Left forelimb (tissue), 1 donor: ENCODE results near the gene RSPO1.
"Not testable (repeated sequence)": the region's sequence is repeated elsewhere in the genome, so short reads cannot be mapped to it uniquely, and the experiment has no call there.

Source experiments
- DNase-seq: peaks from one replicate; pipeline ENCODE4 v3.0.0-alpha.2; 2018; ENCODE audit warnings: low spot score

The RSPO1 gene, protein sequence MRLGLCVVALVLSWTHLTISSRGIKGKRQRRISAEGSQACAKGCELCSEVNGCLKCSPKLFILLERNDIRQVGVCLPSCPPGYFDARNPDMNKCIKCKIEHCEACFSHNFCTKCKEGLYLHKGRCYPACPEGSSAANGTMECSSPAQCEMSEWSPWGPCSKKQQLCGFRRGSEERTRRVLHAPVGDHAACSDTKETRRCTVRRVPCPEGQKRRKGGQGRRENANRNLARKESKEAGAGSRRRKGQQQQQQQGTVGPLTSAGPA

GRCh38 chr1:37634244-37634991 is at the start of gene RSPO1:
RSPO1 (minus strand) TSS chr1:37634892; CDS start chr1:37629661, 5,231 bp downstream.
- DNase-seq = no peak

DNA sequence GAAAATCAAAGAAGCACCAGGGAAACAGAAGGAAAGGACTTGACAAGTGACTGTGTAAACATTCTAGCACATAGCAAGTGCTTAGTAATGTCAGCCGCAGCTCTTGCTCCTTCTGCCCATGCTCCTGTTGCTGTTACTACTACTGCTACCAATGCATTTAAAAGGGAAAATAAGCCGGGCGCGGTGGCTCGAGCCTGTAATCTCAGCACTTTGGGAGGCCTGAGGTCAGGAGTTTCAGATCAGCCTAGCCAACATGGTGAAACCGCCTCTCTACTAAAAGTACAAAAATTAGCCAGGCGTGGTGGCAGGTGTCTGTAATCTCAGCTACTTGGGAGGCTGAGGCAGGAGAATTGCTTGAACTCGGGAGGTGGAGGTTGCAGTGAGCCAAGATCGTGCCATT is 49.5 kb upstream of the RSPO1 start:
- DNase-seq = not testable (repeated sequence)

- DNase-seq = no peak
Observed at GRCh38 chr1:37682334-37682987, 47.8 kb upstream of the RSPO1 start.

- DNase-seq = no peak
Observed at GRCh38 chr1:37680933-37681332, 46.2 kb upstream of the RSPO1 start.

GRCh38 chr1:37677808-37678207 is 43.1 kb upstream of the RSPO1 start:
- DNase-seq = no peak

- no peak for DNase-seq
Observed at GRCh38 chr1:37677143-37677439, 42.4 kb upstream of the RSPO1 start.

DNA sequence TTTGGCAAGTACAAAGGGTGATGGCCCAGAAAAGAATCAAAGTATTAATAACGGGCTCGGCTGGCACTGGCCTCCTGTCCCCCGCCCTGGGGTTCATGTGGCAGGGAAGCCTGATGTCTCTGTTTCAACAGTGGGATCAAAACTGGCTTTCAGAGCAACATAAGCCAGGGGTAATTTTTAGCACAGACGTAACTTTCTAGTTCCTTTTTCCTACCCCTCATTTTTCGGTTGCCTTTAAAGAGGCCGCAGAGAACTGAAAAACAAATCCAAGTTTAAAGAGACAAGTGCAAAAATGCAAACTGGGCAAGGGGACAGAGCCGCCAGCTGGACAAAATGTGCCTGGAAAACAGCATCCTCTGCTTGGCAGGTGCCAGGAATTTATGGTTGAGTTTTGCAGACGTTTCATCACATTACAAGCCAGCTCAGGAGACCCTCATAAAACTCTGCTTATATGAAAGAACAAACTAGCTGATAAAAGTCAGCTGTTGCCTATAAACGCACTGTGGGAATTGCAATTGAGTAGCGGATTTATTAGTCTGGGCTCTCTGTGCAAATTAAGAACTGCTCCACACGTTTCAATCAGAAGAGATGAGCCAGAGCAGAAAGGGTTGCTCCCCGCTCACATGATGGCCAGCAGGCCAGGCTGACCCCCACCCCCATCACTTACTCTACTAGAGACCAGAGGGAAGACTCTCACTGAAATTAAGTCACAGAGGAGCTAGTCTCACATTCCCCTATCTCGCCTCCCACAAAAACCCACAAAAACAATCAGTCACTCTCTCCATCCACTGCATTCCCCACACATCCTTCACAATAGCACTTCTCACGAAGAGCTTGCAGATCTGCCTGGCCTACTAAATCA is 41.8 kb upstream of the RSPO1 start:
- no peak for DNase-seq

DNA sequence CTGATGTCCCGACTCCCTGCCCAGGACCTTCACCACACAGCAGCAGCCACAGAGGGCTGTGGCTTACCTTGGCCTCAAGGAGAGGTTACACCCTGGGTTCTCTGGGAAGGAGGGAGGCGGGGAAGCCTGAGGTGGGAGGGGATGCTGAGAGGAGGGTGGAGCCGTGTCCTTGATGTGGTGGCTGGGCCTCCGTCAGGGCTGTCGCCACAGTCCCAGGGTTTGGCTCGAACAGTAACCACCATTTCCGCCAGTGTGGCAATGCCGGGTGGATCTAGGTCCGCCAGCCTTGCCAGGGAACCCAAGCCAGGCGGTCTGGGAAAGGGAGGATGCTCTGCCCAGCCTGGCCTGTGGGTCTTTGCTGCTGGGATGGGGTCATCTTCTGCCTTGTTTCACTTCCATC is 39.2 kb upstream of the RSPO1 start:
- no peak for DNase-seq

DNA sequence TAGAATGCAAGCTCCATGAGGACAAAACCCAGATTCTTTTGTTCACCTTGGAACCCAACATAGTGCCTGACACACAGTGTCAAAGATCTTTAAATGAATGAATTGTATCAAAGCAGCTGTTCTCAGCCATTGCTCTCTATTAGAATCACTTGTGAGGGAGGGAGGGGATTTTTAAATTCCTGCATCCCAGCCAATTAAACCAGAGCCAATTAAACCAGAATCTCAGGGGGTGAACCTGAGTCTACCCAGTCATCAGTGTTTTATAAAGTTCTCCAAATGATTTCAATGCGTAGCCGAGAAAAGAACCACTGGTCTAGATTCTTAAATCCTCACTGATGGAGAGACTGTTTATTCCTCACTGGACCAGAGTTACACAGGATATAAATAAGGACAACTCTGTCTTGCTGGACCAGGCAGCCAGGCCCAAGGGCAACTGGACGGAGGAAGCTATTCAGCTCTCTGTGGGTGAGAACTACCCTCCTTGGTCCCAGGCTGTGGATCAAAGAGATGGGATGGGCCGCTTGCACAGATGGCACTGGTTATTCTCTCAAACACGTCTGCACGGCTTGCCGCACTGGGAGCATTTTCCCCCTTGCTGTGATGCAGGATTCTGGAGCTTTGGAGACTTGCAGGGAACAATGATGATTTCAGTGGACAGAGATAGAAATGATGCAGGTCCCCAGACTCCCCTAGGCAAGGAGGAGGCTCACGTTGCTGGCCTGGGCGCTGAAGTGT is 37.6 kb upstream of the RSPO1 start:
- no peak for DNase-seq

GRCh38 chr1:37671261-37671660 is 36.6 kb upstream of the RSPO1 start:
- DNase-seq = no peak

DNA sequence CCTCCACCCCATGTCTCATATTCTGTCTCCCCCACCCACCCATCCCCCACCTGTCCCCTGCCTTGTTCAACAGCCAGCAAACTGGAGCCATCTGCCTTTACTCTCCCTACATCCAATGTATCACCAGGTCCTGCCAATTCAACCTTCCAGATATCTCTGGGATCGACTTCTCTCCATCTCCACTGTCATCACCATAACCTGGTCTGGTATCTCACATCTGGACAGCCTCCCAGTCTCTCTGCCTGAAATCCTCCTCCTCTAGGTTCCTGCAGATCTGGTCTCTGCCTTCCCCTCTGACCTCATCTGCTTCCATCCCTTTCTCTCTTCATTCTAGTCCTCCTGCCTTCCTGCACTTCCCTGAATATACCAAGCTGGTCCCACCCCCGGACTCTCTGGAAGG is 35.4 kb upstream of the RSPO1 start:
- DNase-seq = no peak

GRCh38 chr1:37667023-37667671 is 32.5 kb upstream of the RSPO1 start:
- no peak for DNase-seq

DNA sequence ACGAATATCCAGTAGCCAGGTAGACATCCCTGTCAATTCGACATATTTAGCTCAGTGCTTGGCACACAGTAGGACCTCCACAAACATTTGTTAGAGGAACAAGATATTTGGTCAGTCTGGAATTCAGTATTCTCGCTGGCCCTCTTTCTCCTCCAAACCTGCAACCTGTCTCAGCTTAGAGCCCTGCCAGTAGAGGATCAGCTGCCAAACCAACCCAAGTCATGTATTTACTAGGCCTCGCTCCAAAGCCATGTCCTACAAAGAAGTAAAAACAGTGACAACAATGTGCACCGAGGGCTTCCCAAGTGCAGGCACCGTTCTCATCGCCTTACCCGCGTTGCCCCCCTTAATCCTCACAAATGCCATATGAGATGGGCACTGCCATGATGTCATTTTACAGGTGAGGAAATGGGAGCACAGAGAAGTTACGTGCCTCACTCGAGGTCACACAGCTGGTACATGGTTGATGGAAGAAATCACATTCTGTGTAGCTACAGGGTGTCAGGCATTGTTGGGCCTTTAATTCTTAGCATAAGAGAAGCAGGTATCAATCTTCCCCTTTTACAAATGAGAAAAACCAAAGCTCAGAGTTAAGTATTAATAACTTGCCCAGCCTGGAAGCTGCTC is 31.7 kb upstream of the RSPO1 start:
- no peak for DNase-seq

DNA sequence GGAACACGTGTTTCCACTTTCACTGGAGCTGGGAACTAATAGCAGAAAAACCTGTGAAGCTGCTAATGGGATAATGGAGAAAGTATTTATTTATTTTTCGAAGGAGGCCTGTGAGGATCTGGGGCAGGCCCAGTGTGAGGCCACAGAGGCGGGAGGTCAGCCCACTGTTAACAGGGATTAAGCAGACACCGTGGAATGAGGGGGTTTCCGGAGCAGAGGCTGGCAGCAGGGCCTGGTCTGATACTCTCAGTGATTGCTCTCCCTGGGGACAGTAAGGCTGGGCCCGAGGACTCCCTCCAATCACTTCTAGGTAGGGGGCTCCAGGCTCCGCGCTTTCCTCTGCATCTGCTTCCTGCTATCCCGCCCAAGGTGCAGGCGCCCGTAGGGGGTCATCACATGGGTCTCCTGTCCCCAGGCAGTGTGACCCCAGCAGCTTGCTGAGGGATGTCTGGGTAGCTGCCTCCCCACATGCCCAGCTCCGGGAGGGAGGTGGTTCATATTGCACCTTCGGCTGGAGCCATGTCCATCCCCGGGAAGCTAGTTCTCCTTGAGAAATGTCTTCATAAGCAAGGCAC is 28.8 kb upstream of the RSPO1 start:
- DNase-seq = no peak

DNA sequence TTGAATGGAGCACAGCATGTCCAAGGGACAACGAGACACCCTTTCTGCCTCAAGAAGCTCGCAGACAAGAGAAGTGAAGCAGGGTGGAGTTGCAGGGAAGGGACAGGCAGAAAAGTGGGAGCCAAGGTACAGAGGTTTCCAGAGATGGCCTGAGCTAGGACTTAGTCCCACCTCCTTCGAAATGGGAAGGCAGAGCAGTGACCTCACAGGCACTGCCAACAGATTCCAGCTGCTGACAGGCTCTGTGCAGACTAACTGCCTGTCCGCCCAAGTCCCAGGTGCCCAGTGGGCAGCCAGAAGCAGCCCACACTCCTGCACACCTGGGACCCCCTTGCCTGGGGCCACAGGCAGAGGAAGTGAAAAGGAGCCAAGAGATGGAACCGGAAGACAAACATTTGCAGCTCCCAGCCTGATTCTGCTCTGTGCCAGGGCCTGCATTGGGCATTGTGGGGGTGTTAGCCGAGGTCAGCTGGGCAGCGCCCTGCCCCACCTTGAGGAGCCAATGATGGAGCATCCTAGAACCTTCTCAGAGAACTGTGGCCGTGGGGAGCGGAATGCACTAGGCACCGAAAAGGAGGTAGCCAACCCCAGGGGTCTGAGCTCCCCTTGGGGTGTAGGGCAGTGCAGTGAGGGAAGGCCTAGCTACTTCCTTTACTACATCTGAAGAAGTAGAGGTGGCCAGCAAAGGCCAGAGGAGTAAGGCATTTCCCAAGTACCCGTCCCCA is 27.5 kb upstream of the RSPO1 start:
- DNase-seq = no peak

GRCh38 chr1:37661401-37661800 is 26.7 kb upstream of the RSPO1 start:
- no peak for DNase-seq

- DNase-seq = no peak
Observed at GRCh38 chr1:37660664-37661063, 26.0 kb upstream of the RSPO1 start.

DNA sequence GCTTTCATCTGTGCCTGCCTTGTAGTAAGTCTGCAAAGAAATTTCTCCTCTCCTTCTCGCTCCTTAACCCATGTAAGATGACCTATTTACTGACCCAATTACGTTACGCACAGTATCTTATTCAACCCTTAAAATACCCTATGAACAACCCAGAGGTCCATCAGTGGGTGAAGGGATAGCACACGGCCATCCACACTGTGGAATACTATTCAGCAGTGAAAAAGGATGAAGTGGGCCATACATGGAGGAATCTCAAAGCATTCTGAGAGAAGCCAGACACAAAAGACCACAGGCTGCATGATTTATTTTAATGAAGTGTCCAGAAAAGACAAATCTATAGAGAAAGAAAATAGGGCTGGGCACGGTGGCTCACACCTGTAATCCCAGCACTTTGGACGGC is 23.8 kb upstream of the RSPO1 start:
- DNase-seq = no peak

- no peak for DNase-seq
Observed at GRCh38 chr1:37657620-37658412, 23.1 kb upstream of the RSPO1 start.
